Mesenchymal stem cell (in vitro differentiated cells and primary cell): ENCODE data around the gene MEIS2.

ENCODE experiments used
- DNase-seq: peaks from one replicate; pipeline ENCODE4 v3.0.0-alpha.2; 2013
- H2AFZ ChIP-seq: one replicate; pipeline ENCODE4 v1.6.1; 2013; ENCODE audit warnings: low read depth, mild to moderate bottlenecking, control low read depth, inconsistent platforms, low read length, moderate library complexity
- H2AK5ac ChIP-seq: 2 replicates; pipeline ENCODE4 v1.6.1; 2013; ENCODE audit warnings: low read length, moderate library complexity, mild to moderate bottlenecking, inconsistent platforms; ENCODE audit not compliant: severe bottlenecking
- H2BK120ac ChIP-seq: one replicate; pipeline ENCODE4 v1.6.1; 2013; ENCODE audit warnings: low read depth, mild to moderate bottlenecking, inconsistent platforms, low read length, moderate library complexity
- H2BK12ac ChIP-seq, 2 experiments: one replicate each; pipeline ENCODE4 v1.6.1; 2013; ENCODE audit warnings: inconsistent platforms in 2 of 2, low read length in 2 of 2, mild to moderate bottlenecking in 2 of 2, moderate library complexity in 2 of 2, control low read depth in 1 of 2
- H2BK15ac ChIP-seq: one replicate; pipeline ENCODE4 v1.6.1; 2013; ENCODE audit warnings: mild to moderate bottlenecking, low read depth, inconsistent platforms; ENCODE audit not compliant: poor library complexity, severe bottlenecking
- H2BK5ac ChIP-seq: 2 replicates; pipeline ENCODE4 v1.6.1; 2013; ENCODE audit warnings: low read depth, mild to moderate bottlenecking, low read length, control low read depth, inconsistent platforms; ENCODE audit not compliant: poor library complexity, severe bottlenecking
- H3K14ac ChIP-seq, 2 experiments: one replicate each; pipeline ENCODE4 v1.6.1; 2013; ENCODE audit warnings: inconsistent platforms in 2 of 2, low read length in 2 of 2, control low read depth in 1 of 2, mild to moderate bottlenecking in 1 of 2, moderate library complexity in 1 of 2
- H3K18ac ChIP-seq, 2 experiments: one replicate each; pipeline ENCODE4 v1.6.1; 2013; ENCODE audit warnings: inconsistent platforms in 2 of 2, low read length in 2 of 2, control low read depth in 1 of 2, low read depth in 1 of 2, mild to moderate bottlenecking in 1 of 2
- H3K23ac ChIP-seq, 2 experiments: one replicate each; pipeline ENCODE4 v1.6.1; 2013; ENCODE audit warnings: inconsistent platforms in 2 of 2, low read length in 2 of 2, mild to moderate bottlenecking in 2 of 2, moderate library complexity in 2 of 2, control low read depth in 1 of 2
- H3K27ac ChIP-seq: 2 replicates; pipeline ENCODE4 v1.5.1; 2013; ENCODE audit warnings: mild to moderate bottlenecking, moderate library complexity, low read length, control low read depth, inconsistent platforms; ENCODE audit not compliant: poor library complexity, severe bottlenecking
- H3K27me3 ChIP-seq, 2 experiments: 2 replicates each; pipeline versions ENCODE4 v1.6.1 to v1.7.0; 2013; ENCODE audit warnings: low read length in 2 of 2, mild to moderate bottlenecking in 2 of 2, moderate library complexity in 2 of 2, control low read depth in 1 of 2, inconsistent platforms in 1 of 2; ENCODE audit not compliant: control insufficient read depth in 1 of 2, insufficient read depth in 1 of 2
- H3K36me3 ChIP-seq, 2 experiments: 2 replicates each; pipeline versions ENCODE4 v1.6.1 to v1.7.0; 2013; ENCODE audit warnings: low read length in 2 of 2, control low read depth in 1 of 2, inconsistent platforms in 1 of 2, low read depth in 1 of 2, mild to moderate bottlenecking in 1 of 2; ENCODE audit not compliant: insufficient read depth in 2 of 2, control insufficient read depth in 1 of 2
- H3K4ac ChIP-seq, 2 experiments: one replicate each; pipeline ENCODE4 v1.6.1; 2013; ENCODE audit warnings: inconsistent platforms in 2 of 2, low read length in 2 of 2, mild to moderate bottlenecking in 2 of 2, moderate library complexity in 2 of 2, control low read depth in 1 of 2, low read depth in 1 of 2
- H3K4me1 ChIP-seq: 2 replicates; pipeline ENCODE4 v1.6.1; 2013; ENCODE audit warnings: low read depth, low read length, control low read depth; ENCODE audit not compliant: control insufficient read depth, insufficient read depth
- H3K4me2 ChIP-seq: 2 replicates; pipeline ENCODE4 v1.6.1; 2013; ENCODE audit warnings: low read length, mild to moderate bottlenecking, inconsistent platforms; ENCODE audit not compliant: poor library complexity, severe bottlenecking
- H3K4me3 ChIP-seq, 2 experiments: 2 replicates each; pipeline versions ENCODE4 v1.5.1 to v1.7.0; 2013; ENCODE audit warnings: low read length in 2 of 2, mild to moderate bottlenecking in 2 of 2, control low read depth in 1 of 2, low read depth in 1 of 2; ENCODE audit not compliant: insufficient read depth in 1 of 2
- H3K79me1 ChIP-seq: replicated peaks from 2 replicates; pipeline ENCODE4 v1.6.1; 2013; ENCODE audit warnings: mild to moderate bottlenecking, control low read depth, low read length, inconsistent platforms; ENCODE audit not compliant: poor library complexity, severe bottlenecking
- H3K9ac ChIP-seq: 2 replicates; pipeline ENCODE4 v1.7.0; 2013; ENCODE audit warnings: mild to moderate bottlenecking, low read length, moderate library complexity
- H3K9me3 ChIP-seq: 2 replicates; pipeline ENCODE4 v1.7.0; 2013; ENCODE audit warnings: mild to moderate bottlenecking, low read length; ENCODE audit not compliant: control insufficient read depth
- H4K8ac ChIP-seq: one replicate; pipeline ENCODE4 v1.6.1; 2013; ENCODE audit warnings: inconsistent platforms, mild to moderate bottlenecking, low read length, moderate library complexity
- H4K91ac ChIP-seq: one replicate; pipeline ENCODE4 v1.6.1; 2013; ENCODE audit warnings: mild to moderate bottlenecking, low read length, inconsistent platforms
- WGBS: methylation state at CpG from one replicate; pipeline ENCODE4 v1.1.7; 2013; ENCODE audit warnings: mixed read lengths; 5-methylcytosine and 5-hydroxymethylcytosine counted together

The MEIS2 gene

GRCh38 chr15:36951731-36952247, 148.6 kb downstream of the MEIS2 start:
- H2BK120ac ChIP-seq = no peak overlapping the region
- H3K36me3 ChIP-seq = peaks cover 0 to 37% of the 10 kb centered on the region in 2 experiments
- no peak overlapping the region for H3K9ac ChIP-seq
- peaks cover 4% of the 10 kb centered on the region for H3K79me1 ChIP-seq
- no peak overlapping the region for H3K14ac ChIP-seq
- H2AFZ ChIP-seq = no peak overlapping the region
- H3K23ac ChIP-seq = no peak overlapping the region
- no peak overlapping the region for H2BK15ac ChIP-seq
- H4K91ac ChIP-seq = no peak overlapping the region
- H3K4me3 ChIP-seq = no peak overlapping the region
- no peak overlapping the region for H4K8ac ChIP-seq
- no peaks in the 10 kb centered on the region for H3K9me3 ChIP-seq
- H3K18ac ChIP-seq = no peak overlapping the region
- DNase-seq = peak; percentile 77
- H2BK5ac ChIP-seq = no peak overlapping the region
- no peaks in the 10 kb centered on the region for H3K27me3 ChIP-seq
- no peak overlapping the region for H2BK12ac ChIP-seq
- H3K4me1 ChIP-seq = no peaks in the 10 kb centered on the region
- H3K4ac ChIP-seq = no peak overlapping the region
- H3K4me2 ChIP-seq = no peak overlapping the region
- no peak overlapping the region for H3K27ac ChIP-seq
- WGBS = 28% methylated on average over 4 of the region's 6 CpGs
- no peak overlapping the region for H2AK5ac ChIP-seq

DNA sequence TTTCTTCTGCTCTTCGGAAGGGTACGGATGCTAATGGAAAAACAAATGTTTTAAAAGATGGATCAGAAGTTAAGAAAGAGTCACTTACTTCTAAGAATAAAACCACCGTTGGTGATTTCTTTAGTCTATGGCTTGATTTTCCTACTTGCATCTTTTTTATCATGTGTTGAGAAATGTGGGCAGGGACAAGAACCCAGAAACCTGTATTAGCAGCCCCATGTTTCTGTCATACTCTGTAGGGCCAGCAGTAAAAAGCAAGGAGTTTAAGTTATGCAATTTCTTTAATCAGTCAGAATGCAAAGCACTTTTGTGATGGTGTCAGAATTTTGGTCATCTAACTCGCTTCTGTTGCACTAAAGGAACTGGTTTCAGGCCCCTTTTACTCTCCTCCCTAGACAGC, 150.0 kb downstream of the MEIS2 start:
- WGBS = 97% methylated on average over 3 of the region's 4 CpGs
- Histone ChIP-seq H3K4ac (no peak overlapping the region), H2BK120ac (no peak overlapping the region), H3K23ac (no peak overlapping the region), H2BK12ac (no peak overlapping the region), H3K27me3 (no peaks in the 10 kb centered on the region), H3K4me2 (no peak overlapping the region), H3K14ac (no peak overlapping the region), H3K4me1 (no peaks in the 10 kb centered on the region), H3K27ac (no peak overlapping the region), H3K36me3 (peaks cover 0 to 43% of the 10 kb centered on the region in 2 experiments), H4K8ac (no peak overlapping the region), H4K91ac (no peak overlapping the region), H3K18ac (no peak overlapping the region), H3K4me3 (no peak overlapping the region), H2AK5ac (no peak overlapping the region), H2BK5ac (no peak overlapping the region), H3K79me1 (peaks cover 4% of the 10 kb centered on the region), H3K9ac (no peak overlapping the region), H2BK15ac (no peak overlapping the region), H3K9me3 (no peaks in the 10 kb centered on the region), H2AFZ (no peak overlapping the region)
- DNase-seq = no peak

- no peak overlapping the region for H2BK15ac ChIP-seq
- H3K4me2 ChIP-seq = no peak overlapping the region
- H3K27me3 ChIP-seq = no peaks in the 10 kb centered on the region
- H3K36me3 ChIP-seq = peaks cover 0 to 57% of the 10 kb centered on the region in 2 experiments
- no peaks in the 10 kb centered on the region for H3K4me1 ChIP-seq
- DNase-seq = no peak
- H2BK5ac ChIP-seq = no peak overlapping the region
- no peak overlapping the region for H2AK5ac ChIP-seq
- H3K14ac ChIP-seq = no peak overlapping the region
- H4K8ac ChIP-seq = no peak overlapping the region
- no peak overlapping the region for H2BK12ac ChIP-seq
- H3K4ac ChIP-seq = no peak overlapping the region
- H3K4me3 ChIP-seq = no peak overlapping the region
- WGBS = 85% methylated on average over 3 of the region's 3 CpGs
- no peaks in the 10 kb centered on the region for H3K9me3 ChIP-seq
- H3K9ac ChIP-seq = no peak overlapping the region
- H2AFZ ChIP-seq = no peak overlapping the region
- H3K27ac ChIP-seq = no peak overlapping the region
- no peak overlapping the region for H3K18ac ChIP-seq
- H4K91ac ChIP-seq = no peak overlapping the region
- peaks cover 4% of the 10 kb centered on the region for H3K79me1 ChIP-seq
- no peak overlapping the region for H2BK120ac ChIP-seq
- H3K23ac ChIP-seq = no peak overlapping the region
Measured at GRCh38 chr15:36948982-36949381, 151.4 kb downstream of the MEIS2 start.

GRCh38 chr15:36947035-36947719, 153.2 kb downstream of the MEIS2 start:
- Histone ChIP-seq H3K4me2 (no peak overlapping the region), H3K9ac (no peak overlapping the region), H4K8ac (no peak overlapping the region), H2BK15ac (no peak overlapping the region), H3K23ac (no peak overlapping the region), H3K27me3 (no peaks in the 10 kb centered on the region), H4K91ac (no peak overlapping the region), H2BK120ac (no peak overlapping the region), H3K4me3 (no peak overlapping the region), H2AK5ac (no peak overlapping the region), H2AFZ (no peak overlapping the region), H3K18ac (no peak overlapping the region), H3K4me1 (no peaks in the 10 kb centered on the region), H3K4ac (no peak overlapping the region), H2BK12ac (no peak overlapping the region), H3K27ac (no peak overlapping the region), H3K79me1 (no peaks in the 10 kb centered on the region), H3K9me3 (no peaks in the 10 kb centered on the region), H2BK5ac (no peak overlapping the region), H3K14ac (no peak overlapping the region), H3K36me3 (peaks cover 0 to 67% of the 10 kb centered on the region in 2 experiments)
- peak; percentile 14 for DNase-seq
- 93% methylated on average over 4 of the region's 4 CpGs for WGBS
